Right forelimb (tissue), 1 donor: ENCODE results near the gene C17orf78.
"Not testable (repeated sequence)": the region's sequence is repeated elsewhere in the genome, so short reads cannot be mapped to it uniquely, and the experiment has no call there.

Source experiments
- DNase-seq: peaks from one replicate; pipeline ENCODE4 v3.0.0-alpha.2; 2018

C17orf78 gene

GRCh38 chr17:37375706-37376105 lies at the start of gene C17orf78:
TSS of gene C17orf78 (plus strand) at chr17:37375985. CDS start at chr17:37376093, 108 bp downstream.
- DNase-seq, result no peak

GRCh38 chr17:37327341-37328090 lies 48.3 kb upstream of the C17orf78 start:
- DNase-seq, result no peak

- no peak for DNase-seq
Measured at GRCh38 chr17:37338847-37339246, 36.9 kb upstream of the C17orf78 start.

GRCh38 chr17:37339321-37339720 lies 36.5 kb upstream of the C17orf78 start:
- DNase-seq, result no peak

GRCh38 chr17:37340804-37341203 lies 35.0 kb upstream of the C17orf78 start:
- no peak for DNase-seq

- DNase-seq, result no peak
Measured at GRCh38 chr17:37342589-37342988, 33.2 kb upstream of the C17orf78 start.

- no peak for DNase-seq
Measured at GRCh38 chr17:37344519-37344918, 31.3 kb upstream of the C17orf78 start.

- DNase-seq, result not testable (repeated sequence)
Measured at GRCh38 chr17:37346863-37347402, 28.9 kb upstream of the C17orf78 start.

GRCh38 chr17:37356796-37357569 lies 18.8 kb upstream of the C17orf78 start:
- DNase-seq, result not testable (repeated sequence)

- peak; percentile 81 for DNase-seq
Measured at GRCh38 chr17:37358098-37358829, 17.5 kb upstream of the C17orf78 start.

- peak; percentile 95 for DNase-seq
Measured at GRCh38 chr17:37358830-37359681, 16.7 kb upstream of the C17orf78 start.

GRCh38 chr17:37359682-37360188 lies 16.1 kb upstream of the C17orf78 start:
- no peak for DNase-seq

GRCh38 chr17:37360632-37361031 lies 15.2 kb upstream of the C17orf78 start:
- no peak for DNase-seq

GRCh38 chr17:37361543-37361942 lies 14.2 kb upstream of the C17orf78 start:
- no peak for DNase-seq

GRCh38 chr17:37365589-37365988 lies 10.2 kb upstream of the C17orf78 start:
- no peak for DNase-seq

- DNase-seq, result no peak
Measured at GRCh38 chr17:37368577-37368976, 7.2 kb upstream of the C17orf78 start.

GRCh38 chr17:37373530-37374159 lies 2.1 kb upstream of the C17orf78 start:
- peak; percentile 65 for DNase-seq

GRCh38 chr17:37382056-37382455 lies 6.3 kb downstream of the C17orf78 start:
- DNase-seq, result no peak

GRCh38 chr17:37384560-37385149 lies 8.9 kb downstream of the C17orf78 start:
- DNase-seq, result no peak

- DNase-seq, result no peak
Measured at GRCh38 chr17:37385474-37385990, 9.7 kb downstream of the C17orf78 start.

- no peak for DNase-seq
Measured at GRCh38 chr17:37386462-37386861, 10.7 kb downstream of the C17orf78 start.
